ENCODE results near the gene FERD3L.

FERD3L gene

DNA sequence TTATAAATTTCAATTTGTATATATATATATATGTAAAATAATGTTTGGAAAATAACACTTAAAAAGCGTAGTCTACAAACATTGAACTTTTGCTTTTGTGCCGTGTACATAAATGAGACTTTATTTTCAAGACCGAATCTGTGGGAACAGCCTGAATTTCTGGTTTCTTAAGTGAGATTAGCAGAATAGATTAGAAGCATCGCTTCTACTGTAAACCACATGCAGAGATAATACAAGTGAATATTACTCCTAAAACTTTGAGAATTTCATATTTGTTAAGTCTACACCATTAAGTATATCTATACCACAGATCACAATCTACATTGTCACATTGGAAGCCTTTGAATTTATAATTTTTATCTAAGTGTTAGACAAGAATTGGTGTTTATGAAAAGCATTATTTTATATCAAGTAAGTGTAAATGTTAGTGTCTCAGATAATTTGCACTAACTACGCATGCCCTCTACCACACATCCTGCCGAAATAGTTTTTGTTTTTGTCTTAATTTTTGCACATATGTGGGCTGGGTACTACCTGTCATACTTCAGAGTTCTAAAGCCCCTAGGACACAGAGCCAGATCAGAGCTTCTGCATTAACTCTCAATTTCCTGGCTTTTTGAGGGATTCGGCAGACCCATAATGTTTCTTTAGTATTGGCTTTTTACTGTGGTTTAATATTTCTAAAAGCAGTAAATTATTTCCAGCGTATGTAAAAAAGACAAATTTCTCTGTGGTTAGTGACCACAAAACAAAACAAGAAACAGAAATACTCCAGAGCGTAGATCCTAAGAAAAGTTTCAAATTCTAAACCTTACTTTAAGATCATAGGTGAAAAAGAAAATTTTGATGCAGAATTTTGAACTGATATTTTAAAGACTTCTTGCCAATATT is 47.8 kb downstream of the FERD3L start:
- no peak for DNase-seq

DNA sequence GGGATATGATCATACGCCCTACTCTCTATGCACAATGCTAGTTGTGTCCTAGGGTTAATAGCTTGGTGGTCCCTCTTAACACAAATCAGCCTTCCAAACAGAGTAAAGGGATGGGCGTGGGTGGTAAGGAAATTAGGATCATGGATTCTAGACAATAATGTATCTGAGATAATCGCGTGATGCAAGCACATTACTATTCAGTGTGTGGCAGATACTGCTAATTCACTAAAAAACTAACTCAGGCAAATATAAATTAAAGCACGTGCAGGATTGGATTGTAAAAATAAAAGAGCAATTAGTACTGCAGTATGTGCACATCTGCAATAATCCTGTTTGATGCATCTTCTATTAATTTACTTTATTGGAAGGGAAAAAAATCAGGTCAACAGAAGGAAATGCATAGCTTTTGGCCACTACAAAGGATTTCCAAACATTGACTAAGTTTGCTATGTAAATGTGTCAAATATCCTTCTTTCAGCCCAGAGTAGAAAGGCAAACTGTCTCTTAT is 49.8 kb downstream of the FERD3L start:
- no peak for DNase-seq

Data from NCI-H2171 treated with DMSO at 0.1 percent for 48 hours (cell line).